Epithelial cell of alveolus of lung (primary cell): ENCODE data around the gene CYBA. TPM values are rescaled to one million over a fixed set of nuclear protein-coding genes. Genes with fewer than 3 reads are reported as not detected.

Experiments
- total RNA-seq: library from RNA; depleted of rRNA; stranded (reverse); fragments of >200 nt; gene quantifications from 2 replicates; pipeline ENCODE4 v1.2.1, GENCODE V29; 2015

CYBA gene
- total RNA-seq = 229 and 600 TPM in 2 replicates

DNA sequence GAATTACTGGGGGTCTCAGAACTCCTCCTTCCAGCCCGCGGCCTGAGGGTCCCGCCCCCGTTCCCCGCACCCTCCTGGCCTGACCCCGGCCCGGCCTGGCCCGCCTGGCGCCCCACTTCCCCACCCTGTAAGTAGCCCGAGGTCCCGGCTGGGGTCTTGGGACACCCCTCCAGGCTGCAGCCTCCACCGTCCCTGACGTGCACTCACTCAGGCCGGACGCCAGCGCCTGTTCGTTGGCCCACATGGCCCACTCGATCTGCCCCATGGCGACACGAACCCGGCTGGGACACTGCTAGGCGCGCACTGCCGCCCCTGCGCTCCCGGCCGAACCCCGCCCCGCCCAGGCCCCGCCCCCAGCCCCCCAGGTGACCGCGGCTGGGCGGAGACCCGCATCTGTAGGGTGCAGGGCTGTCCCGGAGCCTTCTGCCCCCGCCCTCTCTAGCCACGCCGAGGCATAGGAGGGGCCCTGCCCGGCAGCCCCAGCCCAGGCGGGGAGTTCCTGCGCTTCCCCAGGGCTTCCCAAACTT is at the start of gene CYBA:
CYBA (minus strand) TSS at position 305 of the 527 bp plus-strand sequence; CDS start at position 265, 40 bp downstream.

GRCh38 chr16:88686439-88687253 is 35.8 kb upstream of the CYBA start, which contains the start of gene SNAI3:
TSS of gene SNAI3 (minus strand) at chr16:88686507. CDS start at chr16:88686406, 101 bp downstream.

GRCh38 chr16:88662843-88663606 is 12.2 kb upstream of the CYBA start, which contains the start of gene MVD:
TSS of gene MVD (minus strand) at chr16:88663091. CDS start at chr16:88663080, 11 bp downstream.

DNA sequence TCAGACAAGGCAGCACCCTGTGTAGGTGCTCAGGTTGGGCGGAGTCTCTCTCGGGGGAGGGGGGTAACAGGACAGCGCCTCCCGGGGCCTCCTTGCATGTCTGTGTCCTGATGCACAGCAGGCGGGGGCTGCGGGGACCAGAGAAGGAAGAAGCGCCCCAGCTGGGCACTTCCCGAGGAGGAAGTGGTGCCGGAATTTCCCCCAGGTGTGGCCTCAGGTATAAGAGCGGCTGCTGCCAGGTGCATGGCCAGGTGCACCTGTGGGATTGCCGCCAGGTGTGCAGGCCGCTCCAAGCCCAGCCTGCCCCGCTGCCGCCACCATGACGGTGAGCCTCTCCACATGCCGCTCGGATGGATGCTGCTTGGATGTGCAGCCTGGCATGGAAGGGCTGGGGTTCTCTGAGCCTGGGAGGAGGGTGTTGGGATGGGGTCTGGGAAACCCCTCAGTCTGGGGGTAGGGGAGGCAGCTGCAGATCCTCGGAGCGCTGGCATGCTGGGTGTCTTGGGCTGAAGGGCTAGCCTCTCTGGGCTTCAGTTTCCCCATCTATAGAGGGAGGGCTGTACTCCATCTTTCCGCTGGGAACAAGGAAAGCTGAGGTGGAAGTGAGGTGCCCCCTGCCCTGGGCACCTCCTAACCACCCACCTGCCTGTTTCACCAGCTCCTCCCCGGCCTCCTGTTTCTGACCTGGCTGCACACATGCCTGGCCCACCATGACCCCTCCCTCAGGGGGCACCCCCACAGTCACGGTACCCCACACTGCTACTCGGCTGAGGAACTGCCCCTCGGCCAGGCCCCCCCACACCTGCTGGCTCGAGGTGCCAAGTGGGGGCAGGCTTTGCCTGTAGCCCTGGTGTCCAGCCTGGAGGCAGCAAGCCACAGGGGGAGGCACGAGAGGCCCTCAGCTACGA is 12.3 kb downstream of the CYBA start, which contains the start of gene IL17C:
IL17C (plus strand) TSS at position 250 of the 908 bp plus-strand sequence; CDS start at position 320, 70 bp downstream.

Other genes with a start within 250 kb of the CYBA start
- gene ZFPM1, start 197.8 kb downstream of the CYBA start, total RNA-seq = 1.0 and 3.8 TPM in 2 replicates
- gene ZC3H18, start 80.7 kb downstream of the CYBA start, total RNA-seq = 13.1 and 23.2 TPM in 2 replicates
- gene IL17C, start 12.5 kb downstream of the CYBA start, total RNA-seq = 1.3 TPM in 1 of 2 replicates, not detected in the other
- gene MVD, start 12.0 kb upstream of the CYBA start, total RNA-seq = 40.2 and 140 TPM in 2 replicates
- gene SNAI3, start 35.5 kb upstream of the CYBA start, total RNA-seq = 0.26 TPM in 1 of 2 replicates, not detected in the other
- 28.7 and 34.6 TPM in 2 replicates for gene RNF166, start 55.4 kb upstream of the CYBA start, total RNA-seq
- gene CTU2, start 55.5 kb upstream of the CYBA start, total RNA-seq = 13.6 and 20.8 TPM in 2 replicates
- gene PIEZO1, start 134.2 kb upstream of the CYBA start, total RNA-seq = 63.6 and 160 TPM in 2 replicates
- gene CDT1, start 152.7 kb upstream of the CYBA start, total RNA-seq = 35.5 and 36.7 TPM in 2 replicates
- 111 and 212 TPM in 2 replicates for gene APRT, start 160.9 kb upstream of the CYBA start, total RNA-seq
- gene GALNS, start 205.9 kb upstream of the CYBA start, total RNA-seq = 19.0 and 40.9 TPM in 2 replicates
- gene TRAPPC2L, start 206.1 kb upstream of the CYBA start, total RNA-seq = 32.6 and 40.5 TPM in 2 replicates
- not detected in 2 replicates for gene PABPN1L, start 215.6 kb upstream of the CYBA start, total RNA-seq